HK-2 (cell line): ENCODE results near the gene KIF22.
"Not testable (repeated sequence)": the region's sequence is repeated elsewhere in the genome, so short reads cannot be mapped to it uniquely, and the experiment has no call there.

ENCODE experiments used
- DNase-seq: peaks from one replicate; pipeline ENCODE4 v3.0.0-alpha.2; 2018; ENCODE audit not compliant: unreplicated experiment

Gene KIF22

DNA sequence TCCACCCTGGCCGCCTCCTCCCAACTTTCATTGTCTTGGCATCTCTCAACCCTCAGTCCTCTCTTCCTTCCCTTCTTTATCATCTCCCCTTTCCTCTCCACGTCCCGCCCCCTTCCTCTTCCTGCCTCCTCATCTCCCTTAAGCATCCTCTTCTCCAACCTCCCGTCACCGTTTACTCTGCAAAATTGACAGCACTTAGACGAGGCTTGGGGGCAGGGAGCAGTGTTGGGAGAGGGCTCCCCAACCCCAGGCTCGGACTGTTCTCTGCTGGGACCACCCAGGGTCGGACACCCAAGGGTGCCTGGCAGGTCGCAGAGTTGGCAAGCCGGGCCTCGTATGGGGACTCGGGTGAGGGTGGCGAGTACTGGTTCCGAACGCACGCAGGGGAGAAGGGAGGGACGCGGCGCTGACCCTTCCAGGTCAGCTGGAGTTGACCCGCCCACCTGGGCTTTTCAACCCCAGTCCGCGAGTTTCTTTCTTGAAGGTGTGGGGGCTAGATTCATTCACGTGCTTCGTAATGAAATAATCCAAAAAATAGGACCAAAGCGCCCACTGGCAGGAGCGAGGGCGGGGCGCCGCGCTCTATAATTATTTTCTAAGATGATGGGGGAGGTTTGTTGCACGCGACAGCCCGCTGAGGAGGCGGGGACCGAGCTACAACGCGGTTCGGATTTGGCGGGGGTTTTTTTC, 24.6 kb downstream of the KIF22 start:
- DNase-seq = no peak

DNA sequence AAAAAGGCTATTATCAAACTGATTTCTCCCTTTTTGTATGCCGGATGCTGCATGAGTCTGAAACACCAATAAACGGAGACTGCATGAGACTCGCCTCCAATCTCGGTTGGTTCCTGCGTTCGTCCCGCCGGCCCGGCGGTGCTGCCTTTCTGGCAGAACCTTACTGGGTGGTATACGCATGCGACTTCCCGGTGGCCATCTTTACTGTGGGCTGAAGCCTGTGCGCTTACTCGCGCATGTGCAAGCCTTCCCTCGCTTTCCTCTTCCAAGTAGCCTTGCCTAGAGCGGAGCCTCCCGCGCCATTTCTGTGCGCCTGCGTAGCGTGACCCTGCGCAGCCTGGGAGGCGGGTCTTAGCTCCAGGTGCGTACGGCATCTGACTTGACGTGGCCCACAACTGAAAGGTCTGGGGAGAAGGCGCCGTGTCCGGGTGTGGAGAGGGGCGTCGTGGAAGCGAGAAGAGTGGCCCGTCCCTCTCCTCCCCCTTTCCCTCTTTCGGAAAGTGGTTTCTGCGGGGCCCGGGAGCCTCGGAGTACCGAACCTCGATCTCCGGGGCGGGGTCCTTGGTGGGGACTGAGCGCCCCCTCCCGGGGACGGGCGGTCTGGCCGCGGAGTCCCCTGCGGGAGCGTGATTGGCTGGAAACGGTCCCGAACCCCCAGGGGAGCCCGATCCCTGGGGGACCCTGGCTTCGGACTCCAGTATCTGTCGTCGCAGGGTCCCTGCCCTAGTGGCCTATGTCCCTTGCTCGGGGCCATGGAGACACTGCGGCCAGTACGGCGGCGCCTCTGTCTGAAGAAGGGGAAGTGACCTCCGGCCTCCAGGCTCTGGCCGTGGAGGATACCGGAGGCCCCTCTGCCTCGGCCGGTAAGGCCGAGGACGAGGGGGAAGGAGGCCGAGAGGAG, 25.5 kb downstream of the KIF22 start, which contains the start of gene PAGR1:
PAGR1 (plus strand) TSS at position 360 of the 901 bp plus-strand sequence; CDS start at position 734, 374 bp downstream.
- DNase-seq = peak; percentile 92

DNA sequence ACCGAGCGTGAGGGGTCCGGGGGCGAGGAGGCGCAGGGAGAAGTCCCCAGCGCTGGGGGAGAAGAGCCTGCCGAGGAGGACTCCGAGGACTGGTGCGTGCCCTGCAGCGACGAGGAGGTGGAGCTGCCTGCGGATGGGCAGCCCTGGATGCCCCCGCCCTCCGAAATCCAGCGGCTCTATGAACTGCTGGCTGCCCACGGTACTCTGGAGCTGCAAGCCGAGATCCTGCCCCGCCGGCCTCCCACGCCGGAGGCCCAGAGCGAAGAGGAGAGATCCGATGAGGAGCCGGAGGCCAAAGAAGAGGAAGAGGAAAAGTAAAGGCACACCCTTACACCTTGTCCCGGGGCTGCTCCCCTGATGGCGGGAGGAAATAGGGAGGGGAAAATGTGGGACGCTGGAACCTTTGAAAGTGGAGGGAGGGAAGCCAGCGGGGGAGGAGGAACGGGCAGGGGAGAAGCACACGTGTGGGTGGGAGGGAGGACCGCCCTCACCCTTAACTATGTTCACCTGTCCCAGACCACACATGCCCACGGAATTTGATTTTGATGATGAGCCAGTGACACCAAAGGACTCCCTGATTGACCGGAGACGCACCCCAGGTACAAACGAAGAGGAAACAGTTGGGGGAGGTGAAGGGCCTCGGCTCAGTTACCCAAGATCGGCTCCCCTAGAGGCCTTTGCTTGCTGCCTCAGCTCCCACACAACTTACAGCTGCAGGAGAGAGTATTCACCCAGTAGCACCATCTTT, 26.3 kb downstream of the KIF22 start:
- DNase-seq = peak; percentile 68

DNA sequence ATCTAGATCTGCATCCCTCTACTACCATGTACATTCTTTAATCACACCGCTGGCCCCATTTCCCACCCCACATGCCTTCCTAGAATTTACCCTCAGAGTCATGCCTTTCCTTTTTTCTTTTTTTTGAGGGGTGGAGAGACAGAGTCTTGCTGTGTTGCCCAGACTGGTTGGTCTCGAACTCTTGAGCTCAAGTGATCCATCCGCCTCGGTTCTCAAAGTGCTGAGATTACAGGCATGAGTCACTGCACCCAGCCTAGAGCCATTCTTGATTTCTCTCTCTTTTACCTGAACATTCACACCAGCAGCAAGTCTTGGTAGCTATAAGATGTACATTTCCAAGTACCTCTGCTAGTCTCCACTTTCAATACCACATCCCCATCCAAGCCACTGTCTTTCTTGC, 27.5 kb downstream of the KIF22 start:
- no peak for DNase-seq

DNA sequence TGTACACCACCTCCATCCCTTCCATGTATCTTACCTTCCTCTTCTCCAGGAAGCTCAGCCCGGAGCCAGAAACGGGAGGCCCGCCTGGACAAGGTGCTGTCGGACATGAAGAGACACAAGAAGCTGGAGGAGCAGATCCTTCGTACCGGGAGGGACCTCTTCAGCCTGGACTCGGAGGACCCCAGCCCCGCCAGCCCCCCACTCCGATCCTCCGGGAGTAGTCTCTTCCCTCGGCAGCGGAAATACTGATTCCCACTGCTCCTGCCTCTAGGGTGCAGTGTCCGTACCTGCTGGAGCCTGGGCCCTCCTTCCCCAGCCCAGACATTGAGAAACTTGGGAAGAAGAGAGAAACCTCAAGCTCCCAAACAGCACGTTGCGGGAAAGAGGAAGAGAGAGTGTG, 29.0 kb downstream of the KIF22 start:
- DNase-seq = no peak

DNA sequence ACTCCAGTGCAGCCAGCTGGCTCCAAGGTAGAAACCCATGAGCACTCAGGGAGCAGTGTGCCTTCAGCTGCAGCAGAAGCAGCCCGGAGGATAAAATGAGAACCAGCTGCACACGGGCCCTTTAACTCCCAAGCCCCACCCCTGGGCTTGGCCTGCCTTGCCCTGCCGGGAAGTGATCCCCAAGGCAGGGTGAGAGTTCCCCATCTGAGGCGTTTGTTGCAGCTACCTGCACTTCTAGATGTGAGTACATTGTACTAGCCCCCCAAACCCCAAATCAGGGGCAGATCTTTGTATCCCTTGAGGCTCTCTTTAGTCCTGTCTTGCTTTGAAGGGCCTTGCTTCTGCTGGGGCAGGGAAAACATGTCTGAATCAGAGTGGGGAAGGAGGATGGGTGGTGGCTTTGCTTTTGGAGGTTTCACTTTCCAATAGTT, 29.7 kb downstream of the KIF22 start, which contains the start of gene MVP:
MVP (plus strand) TSS at position 192 of the 431 bp plus-strand sequence. CDS start 10,088 bp downstream, outside the sequence.
- DNase-seq = peak; percentile 44

DNA sequence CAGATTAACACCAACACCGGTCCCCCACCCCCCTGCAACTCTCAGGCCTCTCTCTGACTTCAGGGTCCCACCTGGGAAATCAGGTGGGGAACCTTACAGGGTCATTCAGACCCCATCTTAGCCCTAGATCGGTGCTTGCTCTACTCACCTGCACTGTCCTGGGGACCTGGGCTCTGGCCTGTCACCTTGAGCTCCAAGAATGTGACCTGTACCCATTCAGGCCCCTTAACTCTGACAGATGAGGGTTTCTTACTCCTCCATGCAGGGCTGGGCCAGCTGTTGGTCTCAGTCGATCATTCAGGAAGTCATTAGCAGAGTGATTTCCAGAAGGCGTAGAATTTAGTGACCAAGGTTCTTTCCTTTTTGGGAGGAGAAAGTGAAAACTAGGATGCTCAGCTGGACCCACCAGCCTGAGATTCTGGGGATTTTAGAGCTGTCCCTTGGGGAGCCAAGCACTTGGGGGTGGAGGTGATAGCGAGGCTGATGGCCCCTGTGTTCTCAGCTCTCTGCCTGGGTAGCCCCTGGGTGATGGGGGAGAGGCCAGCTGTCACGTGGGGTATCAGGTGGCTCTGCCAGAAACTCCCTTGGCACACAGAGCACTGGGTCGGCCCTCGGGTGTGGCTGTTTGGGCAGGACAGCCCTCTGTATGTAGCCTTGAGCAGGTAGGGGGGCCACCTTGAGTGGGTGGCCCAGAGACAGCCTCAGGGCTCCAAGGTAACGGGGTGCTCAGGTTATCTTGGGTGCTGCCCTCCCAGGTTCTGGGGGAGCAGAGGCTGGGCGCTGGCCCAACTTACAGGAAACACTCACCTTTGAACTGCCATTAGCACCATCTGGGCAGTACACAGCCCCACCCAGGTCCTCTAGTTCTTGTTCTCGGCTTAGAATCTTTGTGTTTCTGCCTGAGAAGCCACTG, 30.4 kb downstream of the KIF22 start:
- DNase-seq = peak; percentile 58

DNA sequence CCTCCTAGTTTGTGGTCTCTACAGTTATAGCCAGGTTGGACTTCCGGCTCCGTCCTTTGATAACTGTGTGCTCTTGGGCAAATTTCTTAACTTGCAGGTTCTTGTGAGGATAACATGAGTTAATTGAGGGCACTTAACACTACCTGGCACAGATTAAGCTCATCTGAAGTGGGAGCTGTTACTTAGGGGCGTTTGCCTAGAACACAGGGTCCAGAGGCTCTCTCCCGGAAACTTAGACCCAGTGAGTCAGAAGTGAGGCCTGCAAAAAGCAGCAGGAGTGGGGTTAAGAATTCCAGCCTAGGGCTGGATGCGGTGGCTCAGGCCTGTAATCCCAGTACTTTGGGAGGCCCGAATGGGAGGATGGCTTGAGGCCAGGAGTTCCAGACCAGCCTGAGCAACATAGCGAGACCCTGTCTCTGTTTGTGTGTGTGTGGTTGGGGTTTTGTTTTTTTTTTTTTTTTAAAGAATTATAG, 31.1 kb downstream of the KIF22 start:
- peak; percentile 61 for DNase-seq

DNA sequence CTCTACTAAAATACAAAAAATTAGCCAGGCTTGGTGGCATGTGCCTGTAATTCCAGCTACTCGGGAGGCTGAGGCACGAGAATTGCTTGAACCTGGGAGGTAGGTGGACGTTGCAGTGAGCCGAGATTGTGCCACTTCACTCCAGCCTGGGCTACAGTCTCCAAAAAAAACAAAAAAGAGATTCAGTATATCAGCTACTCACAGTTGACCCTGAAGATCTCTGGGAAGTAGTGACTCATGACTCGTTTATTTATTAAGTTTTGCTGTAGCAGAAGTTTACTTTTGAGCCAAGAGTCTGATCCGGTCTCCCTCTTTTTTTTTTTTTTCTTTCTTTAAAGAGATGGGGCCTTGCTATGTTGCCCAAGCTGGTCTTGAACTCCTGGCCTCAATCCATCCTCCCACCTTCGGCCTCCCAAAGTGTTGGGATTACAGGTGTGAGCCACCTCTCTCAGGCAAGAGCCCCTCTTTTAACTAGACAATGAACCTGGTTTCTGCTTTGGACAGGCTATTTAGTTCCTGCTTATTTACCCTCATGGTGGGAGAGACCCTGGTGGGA, 34.1 kb downstream of the KIF22 start:
- no peak for DNase-seq

DNA sequence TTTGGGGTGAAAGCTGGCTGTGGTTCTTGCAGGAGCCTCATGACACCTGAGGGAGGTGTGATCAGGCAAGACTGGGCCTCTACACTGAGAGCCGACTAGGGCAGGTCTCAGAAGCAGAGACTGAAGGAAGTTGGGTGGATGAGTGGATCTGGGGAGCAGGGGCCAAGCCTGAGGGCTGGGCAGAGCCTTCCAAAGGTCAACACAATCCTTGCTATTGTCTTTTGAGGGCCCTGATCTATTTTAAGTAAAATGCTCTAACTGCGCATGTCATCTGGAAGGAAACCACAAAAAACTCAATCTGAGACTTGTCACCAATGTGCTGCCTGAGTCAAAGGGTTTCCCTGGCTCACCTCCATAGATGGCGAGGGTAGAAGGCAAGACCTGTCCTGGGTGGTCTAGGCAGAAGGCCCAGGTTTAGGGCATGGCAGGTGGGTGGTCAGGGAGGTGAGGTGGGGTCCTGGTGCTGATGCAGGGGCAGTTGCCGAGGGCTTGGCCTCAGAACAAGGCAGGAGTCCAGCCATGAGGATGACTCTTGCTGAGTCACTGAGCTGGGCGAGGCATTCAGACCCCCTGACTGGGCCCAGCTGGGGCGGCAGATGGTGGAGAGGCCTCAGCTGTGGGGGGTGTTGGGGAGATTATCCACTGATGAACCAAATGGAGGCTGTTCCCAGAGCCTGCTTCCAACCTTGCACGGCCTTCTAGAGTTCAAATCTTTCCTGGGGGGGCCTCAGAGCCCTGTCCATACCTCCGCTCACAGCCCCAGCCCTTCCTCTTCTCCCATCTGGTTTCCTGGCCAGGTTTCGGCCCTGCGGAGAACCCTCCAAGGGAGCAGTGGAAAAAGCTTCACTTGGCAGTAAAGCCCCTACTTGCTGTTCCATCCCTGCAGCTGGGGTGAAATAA, 34.8 kb downstream of the KIF22 start:
- peak; percentile 41 for DNase-seq

DNA sequence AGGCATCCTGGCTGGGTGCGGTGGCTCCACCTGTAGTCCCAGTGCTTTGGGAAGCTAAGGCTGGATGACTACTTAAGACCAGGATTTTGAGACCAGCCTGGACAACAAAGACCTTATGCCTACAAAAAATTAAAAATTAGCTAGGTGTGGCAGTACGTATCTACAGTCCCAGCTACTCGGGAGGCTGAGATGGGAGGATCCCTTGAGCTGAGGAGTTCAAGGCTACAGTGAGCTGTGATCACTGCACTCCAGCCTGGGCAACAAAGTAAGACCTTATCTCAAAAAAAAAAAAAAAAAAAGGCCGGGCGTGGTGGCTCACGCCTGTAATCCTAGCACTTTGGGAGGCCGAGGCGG, 35.8 kb downstream of the KIF22 start:
- no peak for DNase-seq

DNA sequence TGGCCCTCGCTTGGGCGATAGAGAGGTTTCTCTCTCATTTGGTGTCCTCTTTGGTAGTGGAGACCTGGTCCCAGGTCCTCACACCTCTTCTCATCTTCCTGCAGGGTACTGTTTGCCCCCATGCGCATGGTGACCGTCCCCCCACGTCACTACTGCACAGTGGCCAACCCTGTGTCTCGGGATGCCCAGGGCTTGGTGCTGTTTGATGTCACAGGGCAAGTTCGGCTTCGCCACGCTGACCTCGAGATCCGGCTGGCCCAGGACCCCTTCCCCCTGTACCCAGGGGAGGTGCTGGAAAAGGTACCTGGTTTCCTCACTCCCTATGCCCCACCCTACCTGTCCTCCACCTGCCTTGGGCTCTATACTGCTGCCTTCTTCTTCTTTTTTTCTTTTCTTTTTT, 40.2 kb downstream of the KIF22 start:
- no peak for DNase-seq

DNA sequence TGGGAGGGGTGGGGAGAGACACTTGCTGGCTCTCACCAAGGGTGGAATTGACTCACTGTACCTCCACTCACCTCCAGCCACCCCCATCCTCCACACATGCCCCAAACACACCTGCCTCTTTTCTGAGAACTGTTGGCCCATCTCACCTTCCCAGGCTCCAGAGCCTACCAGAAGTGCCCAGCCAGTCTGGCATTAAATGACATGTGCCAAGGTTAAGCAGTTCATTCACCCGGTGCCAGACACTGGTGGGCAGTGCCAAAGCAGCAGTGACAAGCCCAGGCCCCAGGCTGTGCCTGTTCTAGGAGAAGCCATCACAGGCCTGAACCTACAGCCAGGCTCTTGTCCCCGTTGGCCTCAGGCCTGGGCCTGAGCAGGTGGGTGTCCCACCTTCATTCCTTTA, 40.9 kb downstream of the KIF22 start:
- no peak for DNase-seq

DNA sequence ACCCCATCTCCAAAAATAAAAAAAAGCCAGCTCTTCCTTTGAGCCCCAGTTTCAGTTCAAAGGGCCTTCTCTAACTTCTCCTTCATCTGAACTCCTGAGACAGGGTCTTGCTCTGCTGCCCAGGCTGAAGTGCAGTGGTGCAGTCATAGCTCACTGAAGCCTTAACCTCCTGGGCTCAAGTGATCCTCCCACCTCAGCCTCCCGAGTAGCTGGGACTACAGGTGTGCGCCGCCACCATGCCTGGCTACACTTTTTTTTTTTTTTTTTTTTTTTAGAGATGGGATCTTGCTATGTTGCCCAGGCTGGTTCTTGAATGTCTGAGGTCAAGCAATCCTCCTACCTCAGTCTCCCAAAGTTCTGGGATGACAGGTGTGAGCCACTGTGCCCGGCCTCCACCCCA, 42.7 kb downstream of the KIF22 start:
- DNase-seq = not testable (repeated sequence)

DNA sequence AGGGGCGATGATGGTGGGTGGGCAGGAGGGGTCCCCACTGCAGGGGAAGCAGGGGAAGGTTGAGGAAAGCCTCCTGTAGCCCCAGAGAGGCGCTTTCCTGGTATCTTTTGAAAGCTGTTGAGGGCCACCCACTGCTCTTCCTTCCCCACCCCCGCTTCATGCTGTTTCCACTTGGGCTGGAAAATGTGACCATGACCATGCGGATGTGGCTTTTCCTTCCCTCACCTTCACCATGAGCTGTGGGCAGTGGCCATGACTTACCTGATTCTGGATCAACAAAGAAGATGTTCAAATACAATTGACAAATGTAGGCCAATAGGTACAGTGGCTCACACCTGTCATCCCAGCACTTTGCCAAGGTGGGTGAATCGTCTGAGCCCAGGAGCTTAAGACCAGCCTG, 43.5 kb downstream of the KIF22 start:
- no peak for DNase-seq

DNA sequence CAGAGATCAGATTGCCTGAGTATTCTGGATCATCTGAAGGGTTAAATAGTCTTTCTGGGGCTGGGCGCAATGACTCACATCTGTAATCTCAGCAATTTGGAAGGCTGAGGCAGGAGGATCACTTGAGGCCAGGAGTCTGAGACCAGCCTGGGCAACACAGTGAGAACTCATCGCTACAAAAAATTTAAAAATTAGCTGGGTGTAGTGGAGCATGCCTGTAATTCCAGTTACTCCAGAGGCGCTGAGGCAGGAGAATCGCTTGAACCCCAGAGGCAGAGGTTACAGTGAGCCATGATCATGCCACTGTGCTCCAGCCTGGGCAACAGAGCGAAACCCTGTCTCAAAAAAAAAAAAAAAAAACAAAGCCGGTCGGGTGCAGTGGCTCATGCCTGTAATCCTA, 45.4 kb downstream of the KIF22 start:
- DNase-seq = no peak

DNA sequence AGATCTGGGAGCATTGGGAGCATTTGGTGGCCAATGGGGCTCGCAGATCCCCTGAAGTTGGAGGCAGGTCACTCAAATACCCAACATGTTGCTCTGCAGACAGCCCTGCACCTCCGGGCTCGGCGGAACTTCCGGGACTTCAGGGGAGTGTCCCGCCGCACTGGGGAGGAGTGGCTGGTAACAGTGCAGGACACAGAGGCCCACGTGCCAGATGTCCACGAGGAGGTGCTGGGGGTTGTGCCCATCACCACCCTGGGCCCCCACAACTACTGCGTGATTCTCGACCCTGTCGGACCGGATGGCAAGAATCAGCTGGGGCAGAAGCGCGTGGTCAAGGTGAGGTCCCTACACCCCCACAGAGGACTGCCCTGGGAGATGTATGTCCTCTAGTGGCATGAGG, 46.1 kb downstream of the KIF22 start:
- no peak for DNase-seq

DNA sequence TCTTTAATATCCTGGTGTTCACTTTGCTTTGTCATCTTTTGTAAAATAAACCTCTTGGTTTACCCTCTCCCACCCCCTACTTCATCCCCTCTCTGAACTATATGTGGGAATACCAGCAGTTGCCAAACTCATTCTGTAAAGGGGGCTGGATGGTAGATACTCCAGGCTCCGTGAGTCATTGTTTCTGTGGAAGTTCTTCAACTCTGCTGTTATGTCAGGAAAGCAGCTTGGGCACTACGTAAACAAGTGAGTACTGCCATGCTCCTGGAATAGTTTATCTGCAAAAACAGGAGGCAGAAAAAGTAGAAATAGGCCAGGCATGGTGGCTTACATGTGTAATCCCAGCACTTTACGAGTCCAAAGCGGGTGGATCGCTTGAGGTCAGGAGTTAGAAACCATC, 47.3 kb downstream of the KIF22 start:
- no peak for DNase-seq

DNA sequence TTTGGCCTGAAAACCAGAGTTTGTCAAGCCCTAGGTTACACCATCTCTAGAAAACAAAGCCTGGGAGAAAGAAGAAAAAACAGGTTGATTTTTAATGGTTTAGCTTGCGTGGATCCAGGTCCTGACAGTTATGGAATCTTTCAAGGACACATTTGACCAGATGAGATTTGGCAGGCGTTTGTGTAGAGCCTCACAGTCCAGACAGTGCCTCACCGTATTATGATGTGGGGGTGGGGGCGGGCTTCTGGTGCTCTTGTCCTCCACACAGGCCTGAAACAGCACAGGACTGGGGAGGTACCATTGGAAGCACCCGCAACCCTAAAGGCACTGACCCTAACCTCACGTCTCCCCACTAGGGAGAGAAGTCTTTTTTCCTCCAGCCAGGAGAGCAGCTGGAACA, 49.3 kb downstream of the KIF22 start:
- no peak for DNase-seq

DNA sequence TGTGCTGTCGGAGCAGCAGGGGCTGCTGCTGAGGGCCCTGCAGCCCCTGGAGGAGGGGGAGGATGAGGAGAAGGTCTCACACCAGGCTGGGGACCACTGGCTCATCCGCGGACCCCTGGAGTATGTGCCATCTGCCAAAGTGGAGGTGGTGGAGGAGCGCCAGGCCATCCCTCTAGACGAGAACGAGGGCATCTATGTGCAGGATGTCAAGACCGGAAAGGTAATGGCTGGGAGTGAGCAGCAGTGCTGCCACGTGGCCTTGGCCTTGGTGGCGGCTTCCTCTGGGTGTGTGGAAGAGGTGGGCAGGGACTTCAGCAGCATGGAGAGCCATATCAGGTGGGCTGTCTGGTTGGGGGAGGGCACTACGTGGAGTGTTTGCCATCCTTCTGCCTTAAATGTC, 49.7 kb downstream of the KIF22 start:
- no peak for DNase-seq
